Measurements from ENCODE around the gene EXD3. TPM values are rescaled to one million over a fixed set of nuclear protein-coding genes. Genes with fewer than 3 reads are reported as not detected.

The EXD3 gene
- total and polyA plus RNA-seq, 9 of the 15 experiments (the other 6 are each of a cell fraction or from before 2014, with no cell fraction given): 0.29 to 12.5 (median 3.9) TPM

DNA sequence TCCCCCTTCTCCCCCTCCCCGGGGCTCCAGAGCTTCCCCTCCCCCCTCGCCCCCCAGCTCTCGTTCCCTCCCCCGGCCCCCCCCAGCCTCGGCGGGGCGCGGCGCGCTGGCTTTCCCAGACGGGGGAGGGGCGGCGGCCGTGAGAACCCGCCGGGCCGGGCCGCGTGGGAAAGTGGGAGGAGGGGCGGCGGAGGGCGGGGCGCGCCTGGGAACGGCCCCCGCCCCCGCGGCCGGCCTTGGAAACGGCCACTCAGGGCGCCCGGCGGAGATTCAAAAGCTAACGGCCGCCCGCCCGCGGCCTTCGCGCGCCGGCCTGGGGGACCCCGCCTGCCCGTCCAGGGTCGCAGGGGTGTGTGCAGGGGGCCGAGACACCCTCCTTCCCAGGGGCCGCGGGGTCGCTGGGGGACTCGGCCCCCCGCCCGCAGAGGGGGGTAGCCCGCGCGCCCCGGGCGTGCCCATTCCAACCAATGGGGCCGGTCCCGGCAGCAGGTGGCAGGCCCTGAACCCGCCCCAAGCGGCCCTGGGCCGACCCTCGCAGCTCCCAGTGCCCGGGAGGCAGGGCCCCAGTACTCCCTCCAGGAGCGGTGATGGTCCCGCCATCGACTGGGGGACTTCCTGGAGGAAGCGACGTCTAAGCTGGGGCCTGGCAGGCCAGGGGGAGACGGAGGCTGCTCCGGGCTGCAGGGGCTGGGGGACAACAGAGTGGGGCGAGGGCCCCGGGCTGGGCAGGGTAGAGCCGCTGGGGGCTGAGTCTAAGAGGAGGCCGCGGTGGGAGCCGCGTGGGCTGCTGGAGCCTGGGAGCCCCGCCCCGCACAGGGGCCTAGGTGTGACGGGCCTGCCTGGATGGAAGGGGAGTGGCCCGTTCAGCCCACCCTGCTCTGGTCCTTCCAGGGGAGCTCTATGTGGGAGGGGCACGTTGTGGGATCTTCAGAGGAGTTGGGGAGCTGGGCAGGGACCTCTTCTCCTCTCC, 106.7 kb downstream of the EXD3 start (continued):
- no peak for TF ChIP-seq ARID3A (IDR thresholded peaks at IDR 0.05; ENCODE audit: borderline replicate concordance, low read depth, low read length)
- no peak for TF ChIP-seq SRSF9 (IDR thresholded peaks at IDR 0.05; ENCODE audit: borderline replicate concordance, low read depth, low read length)
- no peak for TF ChIP-seq HES1 (IDR thresholded peaks at IDR 0.05; ENCODE audit: low read depth)
- peak; percentile 74 for TF ChIP-seq CCNT2 (IDR thresholded peaks at IDR 0.05; ENCODE audit: borderline replicate concordance, extremely low read depth, insufficient read length, low read depth, low read length)
- TF ChIP-seq, protein P1, sequence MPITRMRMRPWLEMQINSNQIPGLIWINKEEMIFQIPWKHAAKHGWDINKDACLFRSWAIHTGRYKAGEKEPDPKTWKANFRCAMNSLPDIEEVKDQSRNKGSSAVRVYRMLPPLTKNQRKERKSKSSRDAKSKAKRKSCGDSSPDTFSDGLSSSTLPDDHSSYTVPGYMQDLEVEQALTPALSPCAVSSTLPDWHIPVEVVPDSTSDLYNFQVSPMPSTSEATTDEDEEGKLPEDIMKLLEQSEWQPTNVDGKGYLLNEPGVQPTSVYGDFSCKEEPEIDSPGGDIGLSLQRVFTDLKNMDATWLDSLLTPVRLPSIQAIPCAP (CRISPR knock-in tag; IDR thresholded peaks at IDR 0.05; ENCODE audit: borderline replicate concordance): 0 out of 2 replicates have a peak, but pooled peaks have one; percentile 46
- 0 out of 2 replicates have a peak, but pooled peaks have one; percentile 54 for TF ChIP-seq GTF2E2 (tag; IDR thresholded peaks at IDR 0.05)
- no peak for TF ChIP-seq ZNF311 (CRISPR knock-in tag; IDR thresholded peaks at IDR 0.05)
- TF ChIP-seq RB1 (IDR thresholded peaks at IDR 0.05; ENCODE audit: low read depth): peak; percentile 75; the same call in 1 of the 2 replicates
- no peak for TF ChIP-seq HDAC6 (IDR thresholded peaks at IDR 0.05; ENCODE audit: low read depth, low read length)
- no peak for TF ChIP-seq ZEB2 (IDR thresholded peaks at IDR 0.05)
- no peak for TF ChIP-seq HLTF (IDR thresholded peaks at IDR 0.05)
- no peak for TF ChIP-seq SMC3 (conservative IDR thresholded peaks at IDR 0.05; ENCODE audit: insufficient read depth, low read depth, low read length)
- TF ChIP-seq HMGXB4 (CRISPR knock-in tag; IDR thresholded peaks at IDR 0.05): peak; percentile 23; the same call in 1 of the 2 replicates
- no peak for TF ChIP-seq BDP1 (IDR thresholded peaks at IDR 0.05; ENCODE audit: insufficient read depth, insufficient read length)
- no peak for TF ChIP-seq OTX1 (CRISPR knock-in tag; IDR thresholded peaks at IDR 0.05)
- no peak for TF ChIP-seq NFE2L1 (tag; IDR thresholded peaks at IDR 0.05; ENCODE audit: borderline replicate concordance, low read depth)
- TF ChIP-seq NCOA2 (IDR thresholded peaks at IDR 0.05; ENCODE audit: partially characterized antibody in 2 of 2): no peak
- no peak for TF ChIP-seq MCM7 (IDR thresholded peaks at IDR 0.05)
- no peak for TF ChIP-seq TAL1 (IDR thresholded peaks at IDR 0.05)
- peak; percentile 74 for TF ChIP-seq ZBTB33 (CRISPR knock-in tag; IDR thresholded peaks at IDR 0.05)
- no peak for TF ChIP-seq FUS (optimal IDR thresholded peaks at IDR 0.05; ENCODE audit: low read depth, low read length)
